HepG2 (cell line): ENCODE measurements around the gene RNF149. TPM values are rescaled to one million over a fixed set of nuclear protein-coding genes. Genes with fewer than 3 reads are reported as not detected.

Experiments
- ATF2 ChIP-seq: sonication (generic); formaldehyde crosslinking; IDR thresholded peaks from 2 replicates; pipeline ENCODE4 v1.4.0; 2020; ENCODE audit warnings: missing genetic modification reagents
- ATF7-NPFF ChIP-seq: sonication (generic); formaldehyde crosslinking; IDR thresholded peaks from 2 replicates; pipeline ENCODE4 v1.8.1; 2023; ENCODE audit warnings: mild to moderate bottlenecking, low read depth, missing genetic modification reagents, moderate library complexity
- CC2D1A ChIP-seq: sonication (generic); formaldehyde crosslinking; IDR thresholded peaks from 2 replicates; pipeline ENCODE4 v1.8.1; 2023; ENCODE audit warnings: mild to moderate bottlenecking, missing genetic modification reagents
- CSRNP1 ChIP-seq: sonication (generic); formaldehyde crosslinking; IDR thresholded peaks from 2 replicates; pipeline ENCODE4 v1.8.1; 2023; ENCODE audit warnings: mild to moderate bottlenecking, missing genetic modification reagents
- FOSL1 ChIP-seq: sonication (generic); formaldehyde crosslinking; IDR thresholded peaks from 2 replicates; pipeline ENCODE4 v1.9.0; 2021; ENCODE audit warnings: missing genetic modification reagents, borderline replicate concordance
- GTF2F1 ChIP-seq: fragments of 150-350 bp; IDR thresholded peaks from 2 replicates; pipeline ENCODE4 v1.6.1; 2014; ENCODE audit warnings: low read length
- JUND ChIP-seq: sonication (generic); formaldehyde crosslinking; IDR thresholded peaks from 2 replicates; pipeline ENCODE4 v1.8.0; 2022; ENCODE audit warnings: mild to moderate bottlenecking, missing genetic modification reagents
- KDM2A ChIP-seq: sonication (generic); formaldehyde crosslinking; IDR thresholded peaks from 2 replicates; pipeline ENCODE4 v1.4.0; 2020; ENCODE audit warnings: low read depth, missing genetic modification reagents, borderline replicate concordance
- MLLT10 ChIP-seq: sonication (generic); formaldehyde crosslinking; IDR thresholded peaks from 2 replicates; pipeline ENCODE4 v1.4.0; 2020; ENCODE audit warnings: missing genetic modification reagents
- MLX ChIP-seq: IDR thresholded peaks from 2 replicates; pipeline ENCODE4 v1.6.1; 2016
- NCOA1 ChIP-seq: sonication (generic); formaldehyde crosslinking; IDR thresholded peaks from 2 replicates; pipeline ENCODE4 v1.9.0; 2021; ENCODE audit warnings: missing genetic modification reagents
- PRDM15 ChIP-seq: sonication (generic); formaldehyde crosslinking; IDR thresholded peaks from 2 replicates; pipeline ENCODE4 v1.4.0; 2020; ENCODE audit warnings: missing genetic modification reagents
- SMAD9 ChIP-seq: sonication (generic); formaldehyde crosslinking; IDR thresholded peaks from 2 replicates; pipeline ENCODE4 v1.5.1; 2020; ENCODE audit warnings: mild to moderate bottlenecking, missing genetic modification reagents
- U2AF2 ChIP-seq: fragments of 200-400 bp; formaldehyde crosslinking; IDR thresholded peaks from 2 replicates; pipeline ENCODE4 v1.6.1; 2017; ENCODE audit warnings: low read depth, mild to moderate bottlenecking, low read length
- ZFAT ChIP-seq: sonication (generic); formaldehyde crosslinking; conservative IDR thresholded peaks from 2 replicates; pipeline ENCODE4 v1.8.1; 2023; ENCODE audit warnings: missing genetic modification reagents, inconsistent platforms
- ZFX ChIP-seq: sonication (generic); formaldehyde crosslinking; IDR thresholded peaks from 2 replicates; pipeline ENCODE4 v1.4.0; 2020; ENCODE audit warnings: mild to moderate bottlenecking, low read depth, missing genetic modification reagents, moderate library complexity
- ZGPAT ChIP-seq: IDR thresholded peaks from 2 replicates; pipeline ENCODE4 v1.6.1; 2016; ENCODE audit warnings: mild to moderate bottlenecking
- ZNF441 ChIP-seq: sonication (generic); formaldehyde crosslinking; IDR thresholded peaks from 2 replicates; pipeline ENCODE4 v1.7.0; 2021; ENCODE audit warnings: missing genetic modification reagents, borderline replicate concordance
- ZNF546 ChIP-seq: sonication (generic); formaldehyde crosslinking; conservative IDR thresholded peaks from 2 replicates; pipeline ENCODE4 v1.8.1; 2023; ENCODE audit warnings: mild to moderate bottlenecking, missing genetic modification reagents
- ZNF724P ChIP-seq: sonication (generic); formaldehyde crosslinking; IDR thresholded peaks from 2 replicates; pipeline ENCODE4 v1.8.0; 2022; ENCODE audit warnings: missing genetic modification reagents, borderline replicate concordance
- ZSCAN20 ChIP-seq: sonication (generic); formaldehyde crosslinking; IDR thresholded peaks from 2 replicates; pipeline ENCODE4 v1.4.0; 2020; ENCODE audit warnings: missing genetic modification reagents, mild to moderate bottlenecking, borderline replicate concordance
- polyA plus RNA-seq, 8 experiments: library from polyadenylated mRNA; depleted of rRNA in 3 of 8; stranded (reverse) in 7 of 8; unstranded in 1 of 8; fragments of >200 nt; fragmentation: Illumina TruSeq in 4 of 8; extraction: Trizol in 4 of 8; gene quantifications; 2 replicates each; pipeline versions ENCODE4 v1.2.1 to v1.2.3, GENCODE V29; 2011 to 2016; ENCODE audit warnings: low read depth in 4 of 8, missing spikeins in 1 of 8, mixed read lengths in 1 of 8; ENCODE audit not compliant: insufficient read depth in 1 of 8
- total RNA-seq, 5 experiments: library from RNA; depleted of rRNA; stranded (reverse); fragments of >200 nt; fragmentation: Illumina TruSeq; extraction: Trizol; gene quantifications; 2 replicates each; pipeline ENCODE4 v1.2.3, GENCODE V29; 2016; ENCODE audit warnings: low read depth in 1 of 5

The RNF149 gene
- total and polyA plus RNA-seq, 2 of the 13 experiments (the other 11 are each of a cell fraction or from before 2014, with no cell fraction given) = 87.6 to 109 TPM

GRCh38 chr2:101253013-101253702 is 55.3 kb downstream of the RNF149 start (continued):
- TF ChIP-seq PRDM15 (CRISPR knock-in tag) (0 out of 2 replicates have a peak, but pooled peaks have one; percentile 24), ZFAT (0 out of 2 replicates have a peak, but pooled peaks have one; percentile 79), U2AF2 (no peak), KDM2A (CRISPR knock-in tag) (peak; percentile 20), FOSL1 (CRISPR knock-in tag) (no peak), CSRNP1 (CRISPR knock-in tag) (peak; percentile 25), JUND (CRISPR knock-in tag) (0 out of 2 replicates have a peak, but pooled peaks have one; percentile 39), CC2D1A (CRISPR knock-in tag) (0 out of 2 replicates have a peak, but pooled peaks have one; percentile 87), ATF7-NPFF (CRISPR knock-in tag) (no peak), ATF2 (CRISPR knock-in tag) (no peak), ZGPAT (peak; percentile 2; the same call in 1 of the 2 replicates), ZNF546 (CRISPR knock-in tag) (peak; percentile 82; the same call in 1 of the 2 replicates), ZNF441 (CRISPR knock-in tag) (no peak), GTF2F1 (no peak), ZFX (CRISPR knock-in tag) (peak; percentile 69), MLX (CRISPR knock-in tag) (no peak), ZNF724P (CRISPR knock-in tag) (0 out of 2 replicates have a peak, but pooled peaks have one; percentile 45), MLLT10 (CRISPR knock-in tag) (no peak), ZSCAN20 (CRISPR knock-in tag) (peak; percentile 93), NCOA1 (CRISPR knock-in tag) (peak; percentile 64; the same call in 1 of the 2 replicates), SMAD9 (CRISPR knock-in tag) (peak; percentile 17; the same call in 1 of the 2 replicates)
